ENCODE measurements around the gene KREMEN1. TPM values are rescaled to one million over a fixed set of nuclear protein-coding genes. Genes with fewer than 3 reads are reported as not detected.

Gene KREMEN1
- total RNA-seq, 1 donor from 2014 or later: 5.8 TPM

GRCh38 chr22:29044657-29045176 lies 28.1 kb upstream of the KREMEN1 start:
- no peak overlapping the region for H3K4me3 ChIP-seq (ENCODE audit: low read depth, low read length)
- TF ChIP-seq, protein P1, sequence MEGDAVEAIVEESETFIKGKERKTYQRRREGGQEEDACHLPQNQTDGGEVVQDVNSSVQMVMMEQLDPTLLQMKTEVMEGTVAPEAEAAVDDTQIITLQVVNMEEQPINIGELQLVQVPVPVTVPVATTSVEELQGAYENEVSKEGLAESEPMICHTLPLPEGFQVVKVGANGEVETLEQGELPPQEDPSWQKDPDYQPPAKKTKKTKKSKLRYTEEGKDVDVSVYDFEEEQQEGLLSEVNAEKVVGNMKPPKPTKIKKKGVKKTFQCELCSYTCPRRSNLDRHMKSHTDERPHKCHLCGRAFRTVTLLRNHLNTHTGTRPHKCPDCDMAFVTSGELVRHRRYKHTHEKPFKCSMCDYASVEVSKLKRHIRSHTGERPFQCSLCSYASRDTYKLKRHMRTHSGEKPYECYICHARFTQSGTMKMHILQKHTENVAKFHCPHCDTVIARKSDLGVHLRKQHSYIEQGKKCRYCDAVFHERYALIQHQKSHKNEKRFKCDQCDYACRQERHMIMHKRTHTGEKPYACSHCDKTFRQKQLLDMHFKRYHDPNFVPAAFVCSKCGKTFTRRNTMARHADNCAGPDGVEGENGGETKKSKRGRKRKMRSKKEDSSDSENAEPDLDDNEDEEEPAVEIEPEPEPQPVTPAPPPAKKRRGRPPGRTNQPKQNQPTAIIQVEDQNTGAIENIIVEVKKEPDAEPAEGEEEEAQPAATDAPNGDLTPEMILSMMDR (IDR thresholded peaks at IDR 0.05; ENCODE audit: insufficient read depth, low read length, severe bottlenecking): no peak
- peaks cover 14% of the 10 kb centered on the region for H3K36me3 ChIP-seq (ENCODE audit: control insufficient read depth, insufficient read depth, low read length)
- DNase-seq (ENCODE audit: low read depth): peak; percentile 53
- FAIRE-seq: no peak
- H3K27me3 ChIP-seq (ENCODE audit: control insufficient read depth, insufficient read depth, low read length): no peaks in the 10 kb centered on the region

GRCh38 chr22:29048822-29049654 lies 23.8 kb upstream of the KREMEN1 start:
- no peak for DNase-seq (ENCODE audit: low read depth)
- Histone ChIP-seq H3K4me3 (ENCODE audit: low read depth, low read length) (no peak overlapping the region), H3K36me3 (ENCODE audit: control insufficient read depth, insufficient read depth, low read length) (peaks cover 14% of the 10 kb centered on the region), H3K27me3 (ENCODE audit: control insufficient read depth, insufficient read depth, low read length) (no peaks in the 10 kb centered on the region)
- no peak for FAIRE-seq
- TF ChIP-seq, protein P1 (IDR thresholded peaks at IDR 0.05; ENCODE audit: insufficient read depth, low read length, severe bottlenecking): no peak

DNA sequence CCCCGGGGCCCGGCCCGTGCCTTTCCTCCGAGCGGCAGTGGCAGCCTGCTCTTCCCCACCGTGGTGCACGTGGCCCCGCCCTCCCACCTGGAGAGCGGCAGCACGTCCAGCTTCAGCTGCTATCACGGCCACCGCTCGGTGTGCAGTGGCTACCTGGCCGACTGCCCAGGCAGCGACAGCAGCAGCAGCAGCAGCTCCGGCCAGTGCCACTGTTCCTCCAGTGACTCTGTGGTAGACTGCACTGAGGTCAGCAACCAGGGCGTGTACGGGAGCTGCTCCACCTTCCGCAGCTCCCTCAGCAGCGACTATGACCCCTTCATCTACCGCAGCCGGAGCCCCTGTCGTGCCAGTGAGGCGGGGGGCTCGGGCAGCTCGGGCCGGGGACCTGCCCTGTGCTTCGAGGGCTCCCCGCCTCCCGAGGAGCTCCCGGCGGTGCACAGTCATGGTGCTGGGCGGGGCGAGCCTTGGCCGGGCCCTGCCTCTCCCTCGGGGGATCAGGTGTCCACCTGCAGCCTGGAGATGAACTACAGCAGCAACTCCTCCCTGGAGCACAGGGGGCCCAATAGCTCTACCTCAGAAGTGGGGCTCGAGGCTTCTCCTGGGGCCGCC lies 23.1 kb upstream of the KREMEN1 start:
- H3K36me3 ChIP-seq (ENCODE audit: control insufficient read depth, insufficient read depth, low read length): peaks cover 12% of the 10 kb centered on the region
- no peak overlapping the region for H3K4me3 ChIP-seq (ENCODE audit: low read depth, low read length)
- TF ChIP-seq, protein P1 (IDR thresholded peaks at IDR 0.05; ENCODE audit: insufficient read depth, low read length, severe bottlenecking): no peak
- no peaks in the 10 kb centered on the region for H3K27me3 ChIP-seq (ENCODE audit: control insufficient read depth, insufficient read depth, low read length)
- DNase-seq (ENCODE audit: low read depth) (no peak), FAIRE-seq (no peak)

GRCh38 chr22:29050457-29050856 lies 22.4 kb upstream of the KREMEN1 start:
- DNase-seq (ENCODE audit: low read depth): no peak
- no peak overlapping the region for H3K4me3 ChIP-seq (ENCODE audit: low read depth, low read length)
- peaks cover 12% of the 10 kb centered on the region for H3K36me3 ChIP-seq (ENCODE audit: control insufficient read depth, insufficient read depth, low read length)
- H3K27me3 ChIP-seq (ENCODE audit: control insufficient read depth, insufficient read depth, low read length): no peaks in the 10 kb centered on the region
- no peak for FAIRE-seq
- TF ChIP-seq, protein P1 (IDR thresholded peaks at IDR 0.05; ENCODE audit: insufficient read depth, low read length, severe bottlenecking): no peak

- Histone ChIP-seq H3K4me3 (ENCODE audit: low read depth, low read length) (no peak overlapping the region), H3K36me3 (ENCODE audit: control insufficient read depth, insufficient read depth, low read length) (peaks cover 4% of the 10 kb centered on the region), H3K27me3 (ENCODE audit: control insufficient read depth, insufficient read depth, low read length) (no peaks in the 10 kb centered on the region)
- TF ChIP-seq, protein P1 (IDR thresholded peaks at IDR 0.05; ENCODE audit: insufficient read depth, low read length, severe bottlenecking): no peak
- no peak for DNase-seq (ENCODE audit: low read depth)
- FAIRE-seq: no peak
These were observed 19.7 kb upstream of the KREMEN1 start for GRCh38 chr22:29053048-29053702.

All from bronchial epithelial cell (primary cell).